Muscle of back (tissue), 11 donors: ENCODE measurements around the gene BASP1. TPM values are rescaled to one million over a fixed set of nuclear protein-coding genes. Genes with fewer than 3 reads are reported as not detected.

Source experiments
- DNase-seq, 3 donors: peaks; one replicate each; pipeline versions ENCODE4 v3.0.0 to v3.0.0-alpha.2; 2013
- polyA plus RNA-seq, 10 donors: library from polyadenylated mRNA; unstranded; fragments of 120-200 nt; gene quantifications; one replicate each; pipeline ENCODE4 v1.2.1, GENCODE V29; 2013; ENCODE audit not compliant: insufficient read length in 10 of 10

Gene BASP1
- polyA plus RNA-seq, 10 donors, result 26.4 to 76.6 (median 36.6) TPM

DNA sequence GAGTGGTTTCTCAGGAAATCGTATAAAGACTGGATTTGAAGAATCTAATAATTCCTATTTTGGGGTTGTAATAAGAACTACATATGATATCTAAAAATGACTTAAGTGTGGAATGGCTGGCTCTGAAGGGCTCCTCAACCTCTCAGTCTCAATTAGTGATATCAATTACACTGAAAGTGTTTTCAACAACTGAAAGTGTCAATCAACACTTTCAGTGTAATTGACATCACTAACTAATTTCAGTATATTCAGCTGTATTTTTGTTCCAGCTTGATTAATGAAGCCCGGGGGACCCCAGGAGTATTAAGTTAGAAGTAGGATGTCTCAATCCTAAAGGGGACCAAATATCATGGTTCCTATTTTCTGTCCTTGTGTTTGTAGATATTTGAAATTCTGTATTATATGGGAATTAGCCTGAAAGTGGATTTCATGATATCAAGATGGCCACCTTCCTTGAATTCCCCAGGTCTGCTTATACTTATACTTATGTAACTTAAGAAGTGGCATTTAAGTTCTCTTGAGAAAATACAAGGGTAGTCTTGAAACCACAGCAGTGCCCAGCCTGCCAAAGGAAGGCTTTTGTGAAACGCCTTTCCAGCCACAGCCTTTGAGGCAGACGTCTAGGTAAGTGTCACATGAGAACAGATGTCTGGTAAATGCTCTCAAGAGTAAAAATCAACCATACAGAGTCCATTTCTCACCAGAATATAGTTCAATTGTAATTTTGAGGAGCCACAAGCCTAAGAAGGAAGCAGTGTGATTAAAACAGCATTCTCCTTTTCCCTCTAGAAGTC is 4.6 kb downstream of the BASP1 start:
- DNase-seq, result peak in 1 of 3 donors; percentile 59

DNA sequence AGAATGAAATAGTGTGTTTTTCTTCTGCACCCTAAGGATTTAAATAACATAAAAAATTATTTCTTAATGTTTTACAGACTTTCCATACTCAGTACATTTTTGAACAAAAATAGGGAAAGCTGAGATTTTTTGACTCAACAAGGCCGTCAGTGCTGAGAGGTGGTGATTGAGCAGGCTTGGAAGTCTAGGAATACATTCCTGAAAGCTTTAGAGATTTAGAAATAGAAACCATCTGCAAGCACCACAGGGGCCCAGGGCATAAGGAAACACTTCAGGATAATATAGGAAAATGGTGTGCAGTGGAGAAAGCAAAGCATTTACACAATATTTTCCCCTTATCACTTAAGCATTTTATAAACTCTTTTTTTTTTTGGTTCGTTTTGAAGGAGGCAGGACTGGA is 5.2 kb downstream of the BASP1 start:
- DNase-seq, result peak; percentile 66 to 80 (median 73)

DNA sequence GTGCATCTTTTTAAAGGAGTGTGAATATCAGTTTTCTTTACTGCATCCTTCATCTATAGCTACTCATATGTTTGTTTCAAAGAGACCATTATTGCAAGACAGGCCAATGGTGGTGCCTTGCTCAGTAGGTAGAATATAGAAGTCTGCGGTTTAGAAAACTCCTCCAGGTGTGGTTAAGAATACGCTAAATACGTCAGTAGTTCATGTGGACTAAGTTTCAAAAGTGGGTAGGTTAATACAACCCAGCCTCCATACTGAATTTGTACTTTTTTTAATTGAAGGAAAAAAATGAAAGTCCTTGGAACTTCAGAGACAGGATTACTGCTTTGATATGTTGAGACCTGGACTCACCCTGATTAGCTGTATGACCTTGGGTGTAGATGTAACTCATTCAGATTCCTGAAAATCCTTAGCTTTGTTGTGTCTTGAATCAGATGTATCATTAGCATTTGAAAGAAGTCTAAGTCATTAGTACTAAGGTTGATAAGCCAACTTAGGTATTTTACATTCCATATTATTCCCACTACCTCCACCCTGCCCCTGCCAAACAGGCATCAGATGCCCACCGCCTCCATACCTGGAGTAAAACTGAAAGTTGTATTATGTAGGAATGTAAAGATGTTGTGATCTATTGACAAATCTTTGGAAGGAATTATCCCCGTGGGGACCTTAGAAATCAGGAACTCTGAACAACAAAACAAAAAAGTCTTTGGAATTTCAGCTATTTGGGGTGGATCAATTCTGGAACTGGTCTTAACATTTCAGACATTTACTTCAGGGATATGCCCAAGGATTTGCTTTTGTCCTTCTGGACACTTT is 6.1 kb downstream of the BASP1 start:
- DNase-seq, result no peak

DNA sequence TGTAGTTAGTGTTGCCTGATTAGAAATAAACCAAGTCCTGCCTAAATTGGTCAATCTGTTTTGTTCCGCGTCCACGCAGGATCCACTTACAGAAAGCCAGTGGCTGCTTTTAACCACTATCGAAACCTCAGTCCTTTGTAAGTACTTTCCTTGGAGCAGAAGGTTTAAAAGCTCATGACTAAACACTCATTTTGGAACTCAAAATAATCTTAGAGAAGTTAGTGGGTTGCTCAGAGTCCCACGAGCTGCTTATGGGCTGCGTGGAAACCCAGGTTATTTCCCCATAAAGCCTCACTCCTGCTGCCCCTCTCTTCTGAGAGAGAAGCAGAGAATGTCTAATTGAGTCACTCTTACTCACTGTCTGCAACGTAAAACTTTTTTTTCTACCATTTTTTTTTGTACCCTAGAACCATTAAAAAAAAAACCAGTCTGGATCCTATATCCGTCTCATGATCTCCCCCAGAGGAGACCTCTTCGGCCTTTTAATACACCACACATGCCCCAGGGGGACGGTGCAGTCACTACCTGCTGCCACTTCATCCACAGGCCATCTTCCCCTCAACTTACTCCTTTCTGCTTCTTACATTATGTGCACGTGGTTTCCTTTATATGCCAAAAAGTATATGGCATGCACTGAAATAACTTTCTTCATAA is 7.6 kb downstream of the BASP1 start:
- peak in 1 of 3 donors; percentile 27 for DNase-seq

DNA sequence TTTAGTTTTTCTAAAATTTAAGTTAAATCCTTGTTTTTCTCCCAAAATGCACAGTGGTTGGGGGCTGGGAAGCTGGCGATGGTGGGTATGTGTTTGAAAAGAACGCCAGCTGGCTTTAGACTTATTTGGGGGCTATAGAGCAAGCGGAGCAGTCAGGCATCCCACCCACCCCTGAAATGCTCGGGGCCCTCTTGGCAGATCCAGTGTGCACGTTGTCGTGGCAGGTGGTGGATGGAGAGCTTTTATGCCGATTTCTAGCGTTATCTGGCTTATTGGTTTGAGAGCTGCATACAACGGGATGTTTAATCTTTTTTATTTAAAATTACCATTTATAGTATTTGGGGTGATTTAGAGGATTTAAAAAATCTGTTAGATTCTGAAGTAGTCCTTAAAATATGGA is 8.1 kb downstream of the BASP1 start:
- no peak for DNase-seq

DNA sequence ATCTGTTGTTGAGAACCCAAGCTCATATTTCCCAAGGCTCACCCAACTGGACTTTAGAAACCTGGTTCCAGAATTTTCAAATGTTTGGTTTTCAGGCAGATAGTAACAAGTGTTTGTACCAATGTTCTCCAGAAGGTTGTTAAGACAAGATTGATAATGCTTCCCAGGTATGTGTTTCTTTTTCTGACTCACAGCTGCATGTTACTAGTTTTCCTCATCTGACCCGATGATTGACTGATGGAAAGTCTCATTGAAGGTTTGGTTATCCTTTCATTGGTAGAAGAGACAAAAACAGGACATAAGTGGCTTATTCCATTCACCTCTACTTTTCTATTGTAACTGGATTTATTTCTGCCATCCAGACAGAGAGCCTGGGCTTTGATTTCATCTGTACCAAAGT is 10.4 kb downstream of the BASP1 start:
- no peak for DNase-seq

DNA sequence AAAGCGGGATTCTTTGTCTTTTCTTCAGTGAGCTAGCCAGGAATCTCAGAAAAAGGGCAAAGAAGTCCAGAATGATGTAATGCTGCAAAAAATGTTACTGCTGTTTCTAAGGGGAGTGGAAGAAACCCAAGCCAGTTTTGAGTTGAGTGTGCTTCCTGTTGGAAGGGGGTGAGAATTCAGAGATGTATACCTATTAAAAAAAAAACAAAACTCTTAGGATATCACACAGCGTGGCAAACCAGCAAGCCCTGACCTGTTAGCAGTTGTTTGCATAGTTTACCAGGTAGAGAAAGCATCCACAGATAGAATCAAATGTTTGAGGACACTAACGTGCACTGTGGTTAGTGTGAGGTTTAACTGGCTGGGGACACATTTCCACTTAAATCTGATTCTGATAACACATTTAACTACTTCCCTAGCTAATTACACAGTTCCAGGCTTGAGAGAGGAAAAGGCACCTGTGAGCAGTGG is 11.4 kb downstream of the BASP1 start:
- DNase-seq, result peak; percentile 49 to 84 (median 77)

DNA sequence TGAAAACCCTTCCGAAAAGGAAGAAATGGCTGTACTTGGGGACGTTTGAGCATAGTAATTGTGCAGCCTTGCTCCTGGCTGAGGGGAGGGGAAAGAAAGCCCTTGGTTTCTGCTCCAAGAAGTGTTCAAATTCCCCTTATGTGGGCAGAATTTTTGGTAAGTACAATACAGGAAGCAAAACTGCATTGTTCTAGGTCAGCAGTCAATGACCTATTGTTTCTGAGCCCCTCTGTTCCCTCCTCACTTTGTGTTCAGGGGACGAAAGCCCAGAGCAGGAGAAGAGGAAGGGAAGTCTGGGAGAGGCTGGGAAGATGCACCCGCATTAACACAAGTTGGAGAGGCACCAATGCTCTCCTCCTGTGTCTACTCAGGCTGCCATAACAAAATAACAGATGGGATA is 11.9 kb downstream of the BASP1 start:
- no peak for DNase-seq

DNA sequence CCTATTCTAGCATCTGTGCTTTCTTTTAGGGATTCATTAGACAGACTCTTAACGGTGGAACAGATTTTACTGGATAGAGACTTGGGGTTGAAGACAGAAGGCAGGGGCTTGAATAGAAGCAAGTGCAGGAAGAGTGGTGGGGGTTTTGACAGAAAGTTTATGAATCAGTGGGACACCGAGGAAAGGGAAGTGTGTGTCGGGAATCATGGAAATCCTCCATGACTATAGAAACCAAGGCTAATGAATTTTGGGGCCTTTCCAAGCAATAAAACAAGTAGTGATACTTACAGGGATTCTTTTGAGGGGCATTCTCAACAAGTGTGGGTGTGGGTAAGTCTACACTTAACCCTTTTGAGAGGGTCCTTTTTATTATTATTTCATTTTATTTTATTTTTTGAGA is 12.8 kb downstream of the BASP1 start:
- DNase-seq, result no peak

DNA sequence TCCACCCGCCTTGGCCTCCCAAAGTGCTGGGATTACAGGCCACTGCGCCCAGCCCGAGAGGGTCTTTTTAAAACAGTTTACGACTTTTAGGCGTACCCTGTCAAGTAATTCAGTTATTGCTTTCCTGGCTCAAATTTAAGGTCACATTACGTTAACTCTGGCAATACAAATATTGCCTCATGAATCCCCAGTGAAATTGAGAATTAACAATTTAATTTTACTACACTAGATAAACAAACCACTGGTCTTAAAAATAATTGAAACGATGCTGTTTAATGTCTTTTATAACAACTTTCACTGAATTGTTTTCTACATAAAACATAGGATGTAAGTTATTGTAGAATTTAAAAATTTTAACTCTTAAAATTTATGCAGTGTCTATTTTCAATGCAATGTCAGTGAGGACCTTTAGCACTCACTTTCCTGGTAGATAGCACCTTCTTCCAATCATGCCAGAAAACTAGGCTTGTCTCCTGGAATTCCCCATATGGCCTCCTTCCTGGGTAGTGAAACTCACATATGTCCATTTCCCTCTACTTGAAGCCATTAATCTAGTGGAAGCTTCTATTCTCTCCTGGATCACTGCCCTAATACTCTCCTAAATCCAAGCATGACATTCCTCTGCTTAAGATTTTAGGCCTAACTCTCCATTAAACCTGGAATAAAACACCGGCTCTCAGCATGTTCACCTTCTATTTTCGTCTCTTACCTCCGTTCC is 13.5 kb downstream of the BASP1 start:
- no peak for DNase-seq

DNA sequence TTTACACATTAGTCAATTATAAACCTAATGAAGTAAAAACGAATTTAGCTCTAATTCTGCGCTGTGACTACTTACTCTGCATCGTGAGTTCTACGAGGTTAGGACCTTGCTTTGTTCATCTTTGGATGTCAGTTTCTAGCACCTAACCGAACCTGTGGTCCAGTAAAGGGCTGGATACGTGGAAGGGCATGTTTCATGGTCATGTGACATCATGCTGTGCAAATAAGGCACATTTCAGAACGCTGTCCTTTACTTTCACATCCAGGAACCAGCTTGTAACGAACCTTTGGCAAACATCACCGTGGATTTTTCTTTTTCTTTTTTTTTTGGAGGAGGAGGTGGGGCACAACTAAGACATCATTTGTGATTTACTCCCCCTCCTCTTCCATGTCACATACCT is 15.0 kb downstream of the BASP1 start:
- no peak for DNase-seq

DNA sequence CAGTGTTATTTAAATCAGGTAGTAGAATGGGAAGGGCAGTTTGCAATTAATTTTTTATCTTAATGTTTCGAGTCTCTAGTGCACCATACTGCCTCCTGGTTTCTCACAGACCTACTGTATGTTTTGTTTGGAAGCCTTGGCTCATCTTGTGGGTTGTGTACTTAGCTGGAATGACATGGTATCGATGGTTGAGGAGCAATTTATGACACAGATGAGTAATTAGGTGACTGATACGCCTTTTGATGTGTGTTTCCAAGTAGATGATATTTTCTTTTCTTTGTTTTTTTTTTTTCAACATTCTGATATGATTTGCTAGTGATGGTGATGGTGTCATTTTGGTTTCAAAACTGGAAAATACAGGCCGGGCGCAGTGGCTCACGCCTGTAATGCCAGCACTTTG is 16.1 kb downstream of the BASP1 start:
- no peak for DNase-seq

DNA sequence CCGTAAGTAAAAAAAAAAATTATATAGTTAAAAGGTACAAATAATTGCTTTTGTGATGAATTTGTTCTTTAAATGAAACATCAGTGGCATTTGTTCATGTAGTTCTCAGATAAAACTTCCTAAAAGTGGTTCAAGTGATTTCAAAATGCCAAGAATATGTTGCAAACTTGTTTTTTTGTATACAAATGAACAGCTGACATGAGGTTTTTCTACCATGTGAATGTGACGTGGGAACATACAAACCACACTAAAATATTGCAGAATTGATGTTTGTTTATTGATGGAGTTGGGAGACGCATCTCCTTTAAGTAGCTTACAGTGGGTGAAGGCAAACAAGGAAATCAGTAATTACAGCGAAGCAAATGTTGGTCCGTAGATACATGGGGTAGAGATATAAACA is 16.9 kb downstream of the BASP1 start:
- DNase-seq, result no peak

DNA sequence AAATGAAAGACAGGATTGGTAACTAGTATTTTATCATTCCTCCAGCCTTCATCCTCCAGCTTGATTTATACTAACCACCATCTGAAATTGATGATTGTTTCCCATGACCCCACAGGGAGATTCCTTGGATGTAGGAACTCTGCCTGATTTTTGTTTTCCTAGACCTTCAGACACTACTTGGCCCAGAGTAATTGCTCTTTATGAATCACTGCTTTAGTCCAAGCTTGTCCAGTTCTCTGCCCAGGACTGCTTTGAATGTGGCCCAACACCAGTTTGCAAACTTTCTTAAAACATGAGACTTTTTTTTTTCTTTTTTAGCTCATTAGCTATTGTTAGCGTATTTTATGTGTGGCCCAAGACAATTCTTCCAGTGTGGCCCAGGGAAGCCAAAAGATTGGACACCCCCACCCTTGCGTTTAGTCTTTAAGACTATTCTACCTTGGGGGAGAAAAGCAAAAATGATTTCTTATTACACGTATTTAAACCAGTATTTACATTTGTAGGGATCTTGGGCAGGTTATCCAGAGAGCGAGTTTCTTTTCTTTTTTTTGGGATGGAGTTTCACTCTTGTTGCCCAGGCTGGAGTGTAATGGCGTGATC is 18.4 kb downstream of the BASP1 start:
- DNase-seq, result no peak

DNA sequence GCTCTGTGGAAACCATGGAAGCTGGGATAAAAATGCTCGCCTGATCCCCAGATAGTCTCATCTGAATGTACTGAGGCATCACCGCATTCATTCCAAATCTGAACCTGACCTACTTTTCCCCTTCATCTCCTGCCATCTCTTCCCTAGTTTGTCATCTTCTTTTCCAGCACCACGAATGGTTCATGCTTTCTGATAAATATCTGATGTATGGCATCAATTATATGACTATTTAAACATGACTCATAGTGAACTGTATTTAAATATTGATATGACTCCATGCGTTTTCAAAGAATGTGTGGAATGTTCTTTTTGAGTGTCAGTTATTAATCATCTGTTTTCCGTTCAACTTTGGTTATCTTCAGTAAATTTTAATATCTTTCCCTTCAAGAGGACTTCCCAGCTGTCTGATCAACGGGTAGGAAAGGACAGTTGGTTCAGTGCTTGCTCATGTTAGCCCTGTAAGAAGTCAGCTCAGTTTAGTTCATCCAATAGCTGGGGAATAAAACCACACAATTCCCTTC is 21.1 kb downstream of the BASP1 start:
- DNase-seq, result peak in 1 of 3 donors; percentile 87

DNA sequence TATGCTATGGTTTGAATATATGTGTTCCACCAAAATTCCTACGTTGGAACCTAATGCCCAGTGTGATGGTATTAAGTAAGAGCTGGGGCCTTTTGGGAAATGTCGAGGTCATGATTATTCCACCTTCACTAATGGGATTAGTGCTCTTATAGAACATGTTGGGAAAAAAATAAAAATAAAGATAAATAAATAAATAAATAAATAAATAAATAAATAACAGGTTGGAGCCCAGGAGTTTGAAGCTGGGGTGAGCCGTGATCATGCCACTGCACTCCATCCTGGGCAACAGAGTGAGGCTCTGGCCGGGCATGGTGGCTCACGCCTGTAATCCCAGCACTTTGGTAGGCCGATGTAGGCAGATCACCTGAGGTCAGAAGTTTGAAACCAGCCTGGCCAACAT is 22.5 kb downstream of the BASP1 start:
- no peak for DNase-seq

DNA sequence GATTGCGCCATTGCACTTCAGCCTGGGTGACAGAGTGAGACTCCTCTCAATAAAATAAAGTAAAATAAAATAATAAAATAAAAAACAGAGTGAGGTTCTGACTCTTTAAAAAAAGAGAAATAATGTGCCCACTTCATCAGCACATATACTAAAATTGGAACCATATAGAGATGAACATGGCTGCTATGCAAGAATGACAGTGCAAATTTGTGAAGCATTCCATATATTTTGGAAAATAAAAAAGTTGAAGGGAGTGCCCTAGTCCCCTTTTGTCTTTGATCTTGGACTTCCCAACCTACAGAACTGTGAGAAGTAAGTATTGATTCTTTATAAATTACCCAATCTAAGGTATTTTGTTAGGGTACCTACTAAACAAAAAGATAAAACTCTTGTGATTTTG is 23.1 kb downstream of the BASP1 start:
- no peak for DNase-seq

DNA sequence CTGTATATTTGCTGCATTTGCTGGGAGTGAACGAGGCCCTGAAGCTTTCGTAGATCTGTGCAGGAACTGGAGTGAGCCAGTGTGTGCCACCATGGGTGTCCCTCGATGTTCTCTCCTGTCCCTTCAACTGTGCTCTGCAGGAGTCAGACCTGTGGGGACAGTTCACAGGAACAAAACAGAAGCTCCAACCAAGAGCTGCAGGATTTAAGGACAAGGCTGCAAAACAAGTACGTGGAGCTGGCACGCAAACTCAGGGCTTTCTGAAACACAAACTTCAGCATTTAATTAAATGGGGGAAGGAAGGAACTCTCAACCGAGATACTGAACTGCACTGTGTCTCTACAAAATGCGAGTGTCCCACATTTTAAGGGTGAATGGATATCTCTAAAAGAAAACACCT is 24.2 kb downstream of the BASP1 start:
- no peak for DNase-seq

DNA sequence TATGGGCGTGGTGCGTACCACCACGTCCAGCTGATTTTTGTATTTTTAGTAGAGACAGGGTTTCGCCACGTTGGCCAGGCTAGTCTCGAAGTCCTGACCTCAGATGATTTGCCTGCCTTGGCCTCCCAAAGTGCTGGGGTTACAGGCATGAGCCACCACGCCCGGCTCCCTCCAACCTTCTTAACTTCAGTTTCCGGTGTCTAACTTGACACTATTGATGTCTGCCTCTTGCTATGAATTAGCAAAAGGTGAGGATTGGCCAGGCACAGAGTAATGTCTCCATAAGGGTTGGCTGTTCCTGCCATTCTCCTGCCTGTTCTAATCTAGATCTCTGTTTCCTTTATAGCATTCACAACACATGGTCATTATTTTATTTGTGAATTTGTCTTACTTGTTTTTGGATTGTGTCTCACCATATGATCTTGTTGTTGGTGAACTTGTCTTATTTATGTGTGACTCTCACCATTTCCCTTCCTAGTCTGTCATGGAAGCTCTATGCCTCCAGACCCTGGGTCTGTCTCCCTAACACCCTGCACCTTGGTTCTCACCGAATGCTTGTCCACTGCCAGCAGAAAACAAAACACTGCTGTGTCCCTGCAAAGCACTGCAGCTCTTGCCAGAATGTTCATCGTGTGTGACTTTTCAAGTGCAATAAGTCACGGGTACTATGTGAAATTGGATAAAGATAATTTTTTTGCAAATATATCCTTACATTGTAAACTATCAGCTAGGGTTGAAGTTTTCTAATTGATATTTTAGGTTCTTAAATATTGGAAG is 26.0 kb downstream of the BASP1 start:
- DNase-seq, result no peak

DNA sequence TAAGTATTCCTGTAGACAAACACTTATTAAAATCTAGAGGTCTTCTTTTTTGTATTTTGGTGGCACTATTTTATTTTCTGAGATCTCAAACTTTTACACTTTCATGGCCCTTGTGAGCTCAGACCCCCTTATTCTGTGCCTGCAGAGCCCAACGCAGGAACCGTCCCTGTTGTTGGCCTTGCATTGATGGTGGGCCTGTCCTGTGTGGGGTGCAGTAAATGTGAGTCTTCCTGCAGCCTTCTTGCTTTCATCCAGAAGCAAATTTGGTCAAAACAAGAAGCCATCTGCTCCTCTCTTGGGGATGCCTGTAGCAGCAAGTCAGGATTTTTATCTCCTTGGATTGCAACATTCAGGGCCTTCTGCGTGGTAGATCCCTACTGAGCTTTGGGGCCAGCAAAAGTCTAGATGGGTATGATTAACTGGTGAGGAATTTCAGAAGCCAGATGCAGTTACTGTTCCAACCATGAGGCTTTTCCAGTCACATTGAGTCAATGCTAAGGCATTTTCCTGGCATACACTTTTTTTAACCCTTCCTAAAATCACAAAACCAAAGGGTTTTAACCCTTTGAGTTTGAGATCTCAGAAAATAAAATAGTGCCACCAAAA is 31.7 kb downstream of the BASP1 start:
- DNase-seq, result peak in 1 of 3 donors; percentile 93
